Uterus (tissue), 2 donors: ENCODE measurements around the gene ALMS1.

ENCODE experiments used
- POLR2A ChIP-seq, 2 donors: fragments of 450-650 bp; IDR thresholded peaks; one replicate each; pipeline ENCODE4 v1.6.1; 2016; ENCODE audit warnings: antibody characterized with exemption in 2 of 2, mild to moderate bottlenecking in 1 of 2, moderate library complexity in 1 of 2
- TF ChIP-seq, protein P1 (sequence below), 4 experiments: fragments of 200-600 bp in 2 of 4; fragments of 450-650 bp in 2 of 4; sonication (generic) in 2 of 4; IDR thresholded peaks; one replicate each; pipeline ENCODE4 v1.5.1; 2016 to 2019; ENCODE audit warnings: antibody characterized with exemption in 4 of 4, mild to moderate bottlenecking in 2 of 4, moderate library complexity in 1 of 4

DNA sequence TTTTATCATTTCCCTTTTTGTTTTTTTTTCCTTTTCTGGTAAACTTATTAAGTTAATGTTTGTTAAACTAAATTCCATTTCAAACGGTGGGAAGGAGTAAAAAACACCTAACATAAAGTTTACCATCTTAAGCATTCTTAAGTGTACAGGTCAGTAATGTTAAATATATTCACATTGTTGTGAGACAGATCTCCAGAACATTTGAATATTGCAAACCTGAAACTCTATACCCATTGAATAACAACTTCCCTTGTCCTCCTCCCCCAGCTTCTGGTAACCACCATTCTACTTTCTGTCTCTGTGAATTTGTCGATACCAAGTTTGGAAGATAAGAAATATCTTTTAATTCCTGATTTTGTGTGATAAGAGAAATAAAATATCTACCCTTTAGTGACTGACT is 268.5 kb downstream of the ALMS1 start:
- TF ChIP-seq, protein P1, sequence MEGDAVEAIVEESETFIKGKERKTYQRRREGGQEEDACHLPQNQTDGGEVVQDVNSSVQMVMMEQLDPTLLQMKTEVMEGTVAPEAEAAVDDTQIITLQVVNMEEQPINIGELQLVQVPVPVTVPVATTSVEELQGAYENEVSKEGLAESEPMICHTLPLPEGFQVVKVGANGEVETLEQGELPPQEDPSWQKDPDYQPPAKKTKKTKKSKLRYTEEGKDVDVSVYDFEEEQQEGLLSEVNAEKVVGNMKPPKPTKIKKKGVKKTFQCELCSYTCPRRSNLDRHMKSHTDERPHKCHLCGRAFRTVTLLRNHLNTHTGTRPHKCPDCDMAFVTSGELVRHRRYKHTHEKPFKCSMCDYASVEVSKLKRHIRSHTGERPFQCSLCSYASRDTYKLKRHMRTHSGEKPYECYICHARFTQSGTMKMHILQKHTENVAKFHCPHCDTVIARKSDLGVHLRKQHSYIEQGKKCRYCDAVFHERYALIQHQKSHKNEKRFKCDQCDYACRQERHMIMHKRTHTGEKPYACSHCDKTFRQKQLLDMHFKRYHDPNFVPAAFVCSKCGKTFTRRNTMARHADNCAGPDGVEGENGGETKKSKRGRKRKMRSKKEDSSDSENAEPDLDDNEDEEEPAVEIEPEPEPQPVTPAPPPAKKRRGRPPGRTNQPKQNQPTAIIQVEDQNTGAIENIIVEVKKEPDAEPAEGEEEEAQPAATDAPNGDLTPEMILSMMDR (IDR thresholded peaks at IDR 0.05): no peak
- TF ChIP-seq POLR2A (IDR thresholded peaks at IDR 0.05): no peak
